Fibroblast of lung (primary cell): ENCODE results near the gene BCL11A.

Source experiments
- CTCF ChIP-seq, 2 donors: IDR thresholded peaks in 1 of 2; conservative IDR thresholded peaks in 1 of 2; 1 replicate in 1 of 2; 2 replicates in 1 of 2; pipeline ENCODE4 v1.5.1; 2011 to 2012; ENCODE audit warnings: low read length in 2 of 2, control low read depth in 1 of 2, inconsistent platforms in 1 of 2, low read depth in 1 of 2, mild to moderate bottlenecking in 1 of 2
- EZH2 ChIP-seq: IDR thresholded peaks from 2 replicates; pipeline ENCODE4 v1.5.1; 2012; ENCODE audit warnings: low read length, control low read depth, mild to moderate bottlenecking; ENCODE audit errors: missing control alignments

- TF ChIP-seq CTCF (conservative IDR thresholded peaks at IDR 0.05 in 1 of 2, IDR thresholded peaks at IDR 0.05 in 1 of 2; ENCODE audit: low read depth in 1 of 2, low read length in 2 of 2), result no peak
- no peak for TF ChIP-seq EZH2
Measured at GRCh38 chr2:60405271-60405919, 148.1 kb downstream of the BCL11A start.
